Measurements from ENCODE around the gene FAM3C.

FAM3C gene

DNA sequence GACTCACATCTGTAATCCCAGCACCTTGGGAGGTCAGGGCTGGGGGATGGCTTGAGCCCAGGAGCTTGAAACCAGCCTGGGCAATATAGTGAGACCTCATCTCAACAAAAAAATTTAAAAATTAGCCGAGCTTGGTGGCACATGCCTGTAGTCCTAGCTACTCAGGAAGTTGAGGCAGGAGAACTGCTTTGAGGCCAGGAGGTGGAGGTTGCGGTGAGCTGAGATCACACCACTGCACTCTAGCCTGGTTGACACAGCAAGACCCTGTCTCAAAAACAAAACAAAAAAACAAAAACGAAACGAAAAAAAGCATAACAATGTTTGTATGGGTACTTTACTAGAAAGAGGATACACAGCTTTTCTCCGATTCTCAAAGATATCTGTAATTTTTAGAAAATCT lies 35.5 kb downstream of the FAM3C start:
- no peak overlapping the region for H3K4me3 ChIP-seq (ENCODE audit: low read depth, low read length)
- in situ Hi-C loops (cut with HindIII; ENCODE audit: low sequenced_read_pairs) = no loop called here
- TF ChIP-seq, protein P1, sequence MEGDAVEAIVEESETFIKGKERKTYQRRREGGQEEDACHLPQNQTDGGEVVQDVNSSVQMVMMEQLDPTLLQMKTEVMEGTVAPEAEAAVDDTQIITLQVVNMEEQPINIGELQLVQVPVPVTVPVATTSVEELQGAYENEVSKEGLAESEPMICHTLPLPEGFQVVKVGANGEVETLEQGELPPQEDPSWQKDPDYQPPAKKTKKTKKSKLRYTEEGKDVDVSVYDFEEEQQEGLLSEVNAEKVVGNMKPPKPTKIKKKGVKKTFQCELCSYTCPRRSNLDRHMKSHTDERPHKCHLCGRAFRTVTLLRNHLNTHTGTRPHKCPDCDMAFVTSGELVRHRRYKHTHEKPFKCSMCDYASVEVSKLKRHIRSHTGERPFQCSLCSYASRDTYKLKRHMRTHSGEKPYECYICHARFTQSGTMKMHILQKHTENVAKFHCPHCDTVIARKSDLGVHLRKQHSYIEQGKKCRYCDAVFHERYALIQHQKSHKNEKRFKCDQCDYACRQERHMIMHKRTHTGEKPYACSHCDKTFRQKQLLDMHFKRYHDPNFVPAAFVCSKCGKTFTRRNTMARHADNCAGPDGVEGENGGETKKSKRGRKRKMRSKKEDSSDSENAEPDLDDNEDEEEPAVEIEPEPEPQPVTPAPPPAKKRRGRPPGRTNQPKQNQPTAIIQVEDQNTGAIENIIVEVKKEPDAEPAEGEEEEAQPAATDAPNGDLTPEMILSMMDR (IDR thresholded peaks at IDR 0.05; ENCODE audit: low read depth, low read length) = no peak
- no peak for DNase-seq (ENCODE audit: low read depth, low spot score)

DNA sequence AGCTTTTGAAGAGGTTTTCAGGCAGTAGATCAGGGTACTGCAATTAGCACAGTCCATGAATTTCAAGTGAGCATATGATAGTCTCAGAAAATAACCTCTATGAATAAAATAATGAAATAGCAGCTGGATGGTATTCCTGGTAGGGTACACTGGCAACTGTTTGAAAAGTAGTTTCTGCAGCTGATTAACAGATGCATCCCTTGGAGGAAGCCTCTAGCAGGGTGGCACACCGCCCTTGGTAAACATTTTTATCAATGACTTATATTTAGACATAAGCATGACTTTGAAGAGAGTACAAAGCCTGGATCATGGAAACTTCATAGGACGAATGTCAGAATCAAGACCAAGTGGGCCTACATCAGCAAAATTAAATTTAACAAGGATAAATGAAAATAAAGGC lies 40.5 kb downstream of the FAM3C start:
- no peak for DNase-seq (ENCODE audit: low read depth, low spot score)
- in situ Hi-C loops (cut with HindIII; ENCODE audit: low sequenced_read_pairs) = no loop called here
- TF ChIP-seq, protein P1 (IDR thresholded peaks at IDR 0.05; ENCODE audit: low read depth, low read length) = no peak
- no peak overlapping the region for H3K4me3 ChIP-seq (ENCODE audit: low read depth, low read length)

DNA sequence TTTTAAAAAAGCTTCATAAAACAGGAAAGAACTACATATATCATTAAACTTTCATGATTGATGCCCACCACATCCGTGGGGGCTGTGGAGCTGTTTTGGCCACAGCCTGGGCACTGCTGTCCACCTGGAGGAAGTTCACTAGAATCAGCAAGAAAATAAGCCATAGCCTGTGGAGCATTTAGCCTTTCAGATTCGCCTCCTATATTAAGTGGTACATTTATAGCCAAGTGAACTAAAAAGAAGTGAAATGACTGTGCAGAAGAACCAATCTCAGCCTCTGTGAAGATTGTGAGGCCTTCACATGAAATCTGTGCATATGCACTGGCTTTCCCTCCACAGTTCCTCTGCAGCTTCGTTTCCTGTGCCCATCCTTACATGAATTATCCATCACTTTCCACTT lies 43.8 kb downstream of the FAM3C start:
- in situ Hi-C loops (cut with HindIII; ENCODE audit: low sequenced_read_pairs) = no loop called here

DNA sequence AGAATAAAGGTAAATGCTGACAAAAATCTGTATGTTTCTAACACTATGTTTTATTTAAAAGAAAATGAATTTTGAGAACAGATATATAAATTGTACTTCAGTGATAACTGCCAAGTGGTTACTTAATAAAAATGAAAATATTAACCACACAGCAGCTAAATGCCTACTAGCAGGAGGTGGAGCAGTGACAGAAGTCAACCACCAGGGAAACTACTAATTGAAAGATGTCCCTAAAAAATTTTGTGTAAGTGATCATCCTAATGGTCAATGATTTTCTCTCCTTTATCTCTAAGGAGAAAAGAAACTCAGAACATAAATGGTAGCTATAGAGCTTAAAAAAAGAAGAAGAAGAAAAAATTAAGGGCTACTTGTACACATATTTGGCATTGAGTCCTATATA lies 44.4 kb downstream of the FAM3C start:
- no peak for DNase-seq (ENCODE audit: low read depth, low spot score)
- no peak overlapping the region for H3K4me3 ChIP-seq (ENCODE audit: low read depth, low read length)
- in situ Hi-C loops (cut with HindIII; ENCODE audit: low sequenced_read_pairs) = no loop called here
- TF ChIP-seq, protein P1 (IDR thresholded peaks at IDR 0.05; ENCODE audit: low read depth, low read length) = no peak

More for the DNA sequence above, 43.8 kb downstream of the FAM3C start:
- no peak overlapping the region for H3K4me3 ChIP-seq (ENCODE audit: low read depth, low read length)
- DNase-seq (ENCODE audit: low read depth, low spot score) = no peak
- TF ChIP-seq, protein P1 (IDR thresholded peaks at IDR 0.05; ENCODE audit: low read depth, low read length) = no peak

DNA sequence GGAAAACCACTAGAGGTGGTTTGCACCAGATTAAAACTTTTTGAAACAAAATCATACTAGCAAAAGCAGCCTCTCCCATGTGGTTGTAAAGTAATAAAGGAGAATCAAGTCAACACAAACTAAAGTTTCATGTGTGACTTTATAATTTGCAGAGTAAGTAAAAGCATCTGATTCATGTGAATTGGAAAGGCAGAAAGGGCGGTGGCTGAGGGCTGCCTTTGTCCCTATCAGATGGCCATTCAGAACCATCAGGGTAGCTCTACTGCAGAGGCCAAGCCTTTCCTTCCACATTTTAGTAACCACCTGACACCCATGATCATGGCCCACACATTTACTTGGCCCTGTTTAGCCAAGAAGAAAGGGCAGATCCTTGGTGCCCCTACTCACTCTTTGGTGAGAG lies 51.6 kb downstream of the FAM3C start:
- no peak for DNase-seq (ENCODE audit: low read depth, low spot score)
- TF ChIP-seq, protein P1 (IDR thresholded peaks at IDR 0.05; ENCODE audit: low read depth, low read length) = no peak
- in situ Hi-C loops (cut with HindIII; ENCODE audit: low sequenced_read_pairs) = no loop called here
- no peak overlapping the region for H3K4me3 ChIP-seq (ENCODE audit: low read depth, low read length)

DNA sequence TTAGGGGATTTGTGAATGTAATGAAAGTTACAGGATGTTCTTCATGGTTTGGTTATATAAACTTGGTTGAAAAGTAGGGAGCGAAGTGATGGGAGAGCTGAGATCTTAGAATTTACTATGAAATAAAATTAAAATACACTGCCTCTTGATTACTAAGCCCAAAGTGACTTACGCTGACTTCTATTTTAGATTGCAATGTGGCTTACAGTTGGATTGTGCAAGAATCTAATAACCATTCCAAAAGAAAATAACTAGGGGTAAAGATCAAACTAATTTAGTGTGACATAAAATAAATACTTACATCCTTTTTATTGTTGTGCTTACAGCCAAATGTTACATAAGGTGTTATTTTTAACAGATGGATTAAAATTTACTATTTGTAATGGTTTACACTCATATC lies 52.0 kb downstream of the FAM3C start:
- in situ Hi-C loops (cut with HindIII; ENCODE audit: low sequenced_read_pairs) = no loop called here
- no peak for DNase-seq (ENCODE audit: low read depth, low spot score)
- H3K4me3 ChIP-seq (ENCODE audit: low read depth, low read length) = no peak overlapping the region
- TF ChIP-seq, protein P1 (IDR thresholded peaks at IDR 0.05; ENCODE audit: low read depth, low read length) = no peak

DNA sequence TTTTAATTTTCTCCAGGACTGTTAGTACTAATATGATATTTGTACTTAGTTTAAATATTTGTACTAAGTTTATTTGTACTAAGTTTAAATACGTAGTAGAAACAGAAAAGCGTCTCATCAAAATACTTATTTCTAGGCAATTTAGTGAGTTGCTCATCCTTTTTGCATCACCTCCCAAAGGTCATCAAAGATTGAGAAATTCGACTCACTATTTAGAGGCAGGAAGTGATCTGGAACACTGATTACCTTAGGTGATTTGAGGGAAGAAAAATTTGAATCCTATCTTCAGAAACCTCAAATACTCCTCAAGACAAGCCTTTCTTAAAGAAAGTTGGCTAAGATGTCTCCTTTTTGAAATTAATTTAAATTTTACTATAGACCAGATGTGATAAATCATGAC lies 52.8 kb downstream of the FAM3C start:
- TF ChIP-seq, protein P1 (IDR thresholded peaks at IDR 0.05; ENCODE audit: low read depth, low read length) = no peak
- H3K4me3 ChIP-seq (ENCODE audit: low read depth, low read length) = no peak overlapping the region
- DNase-seq (ENCODE audit: low read depth, low spot score) = no peak
- in situ Hi-C loops (cut with HindIII; ENCODE audit: low sequenced_read_pairs) = no loop called here
